ENCODE data around the gene MOGAT3.

Gene MOGAT3

GRCh38 chr7:101186844-101187428, 13.9 kb downstream of the MOGAT3 start:
- 91 to 95% methylated on average over 4 of the region's 4 CpGs for WGBS, 2 experiments
- no peaks in the 10 kb centered on the region for H3K36me3 ChIP-seq (ENCODE audit: control insufficient read depth, insufficient read depth, low read length)
- no peaks in the 10 kb centered on the region for H3K4me1 ChIP-seq (ENCODE audit: control insufficient read depth, insufficient read depth, low read length)
- no peaks in the 10 kb centered on the region for H3K9me3 ChIP-seq (ENCODE audit: control insufficient read depth, low read length)
- H3K4me3 ChIP-seq (ENCODE audit: insufficient read depth, low read depth, low read length), result no peak overlapping the region
- no peak overlapping the region for H3K27ac ChIP-seq (ENCODE audit: insufficient read depth, low read depth, low read length, poor library complexity, severe bottlenecking)
- H3K27me3 ChIP-seq (ENCODE audit: control insufficient read depth, insufficient read depth, low read length, poor library complexity, severe bottlenecking), result peaks cover 3% of the 10 kb centered on the region

- Histone ChIP-seq H3K27ac (ENCODE audit: insufficient read depth, low read depth, low read length, poor library complexity, severe bottlenecking) (no peak overlapping the region), H3K36me3 (ENCODE audit: control insufficient read depth, insufficient read depth, low read length) (no peaks in the 10 kb centered on the region), H3K4me1 (ENCODE audit: control insufficient read depth, insufficient read depth, low read length) (no peaks in the 10 kb centered on the region), H3K27me3 (ENCODE audit: control insufficient read depth, insufficient read depth, low read length, poor library complexity, severe bottlenecking) (peaks cover 6% of the 10 kb centered on the region), H3K9me3 (ENCODE audit: control insufficient read depth, low read length) (no peaks in the 10 kb centered on the region), H3K4me3 (ENCODE audit: insufficient read depth, low read depth, low read length) (no peak overlapping the region)
- WGBS, 2 experiments, result 93 to 96% methylated on average over 6 of the region's 6 CpGs
Observed at GRCh38 chr7:101186194-101186593, 14.6 kb downstream of the MOGAT3 start.

- no peaks in the 10 kb centered on the region for H3K9me3 ChIP-seq (ENCODE audit: control insufficient read depth, low read length)
- no peak overlapping the region for H3K4me3 ChIP-seq (ENCODE audit: insufficient read depth, low read depth, low read length)
- H3K36me3 ChIP-seq (ENCODE audit: control insufficient read depth, insufficient read depth, low read length), result no peaks in the 10 kb centered on the region
- peaks cover 2% of the 10 kb centered on the region for H3K4me1 ChIP-seq (ENCODE audit: control insufficient read depth, insufficient read depth, low read length)
- peaks cover 14% of the 10 kb centered on the region for H3K27me3 ChIP-seq (ENCODE audit: control insufficient read depth, insufficient read depth, low read length, poor library complexity, severe bottlenecking)
- 76 to 80% methylated on average over 5 of the region's 5 CpGs for WGBS, 2 experiments
- H3K27ac ChIP-seq (ENCODE audit: insufficient read depth, low read depth, low read length, poor library complexity, severe bottlenecking), result no peak overlapping the region
Observed at GRCh38 chr7:101185258-101185839, 15.5 kb downstream of the MOGAT3 start.

GRCh38 chr7:101180130-101180755, 20.6 kb downstream of the MOGAT3 start, which contains the start of gene NAT16:
TSS of gene NAT16 (minus strand) at chr7:101180293. CDS start at chr7:101174807, 5,486 bp downstream.
- peak within 1 kb of the TSS; percentile 39 for H3K4me3 ChIP-seq (ENCODE audit: insufficient read depth, low read depth, low read length)
- no peaks in the 10 kb centered on the region for H3K36me3 ChIP-seq (ENCODE audit: control insufficient read depth, insufficient read depth, low read length)
- peaks cover 63% of the 10 kb centered on the region for H3K27me3 ChIP-seq (ENCODE audit: control insufficient read depth, insufficient read depth, low read length, poor library complexity, severe bottlenecking)
- no peak within 1 kb of the TSS for H3K27ac ChIP-seq (ENCODE audit: insufficient read depth, low read depth, low read length, poor library complexity, severe bottlenecking)
- WGBS, 2 experiments, result 9 to 10% methylated on average over 56 of the region's 56 CpGs
- H3K4me1 ChIP-seq (ENCODE audit: control insufficient read depth, insufficient read depth, low read length), result peaks cover 13% of the 10 kb centered on the region
- H3K9me3 ChIP-seq (ENCODE audit: control insufficient read depth, low read length), result no peaks in the 10 kb centered on the region

GRCh38 chr7:101179713-101180112, 21.1 kb downstream of the MOGAT3 start:
- no peaks in the 10 kb centered on the region for H3K9me3 ChIP-seq (ENCODE audit: control insufficient read depth, low read length)
- 0% methylated on average over 27 of the region's 27 CpGs for WGBS, 2 experiments
- peaks cover 68% of the 10 kb centered on the region for H3K27me3 ChIP-seq (ENCODE audit: control insufficient read depth, insufficient read depth, low read length, poor library complexity, severe bottlenecking)
- H3K27ac ChIP-seq (ENCODE audit: insufficient read depth, low read depth, low read length, poor library complexity, severe bottlenecking), result no peak overlapping the region
- H3K4me3 ChIP-seq (ENCODE audit: insufficient read depth, low read depth, low read length), result peak overlapping the region; percentile 39
- H3K36me3 ChIP-seq (ENCODE audit: control insufficient read depth, insufficient read depth, low read length), result no peaks in the 10 kb centered on the region
- peaks cover 13% of the 10 kb centered on the region for H3K4me1 ChIP-seq (ENCODE audit: control insufficient read depth, insufficient read depth, low read length)

GRCh38 chr7:101179117-101179516, 21.7 kb downstream of the MOGAT3 start:
- H3K27ac ChIP-seq (ENCODE audit: insufficient read depth, low read depth, low read length, poor library complexity, severe bottlenecking), result no peak overlapping the region
- H3K9me3 ChIP-seq (ENCODE audit: control insufficient read depth, low read length), result no peaks in the 10 kb centered on the region
- WGBS, 2 experiments, result 1% methylated on average over 20 of the region's 20 CpGs
- peak overlapping the region; percentile 39 for H3K4me3 ChIP-seq (ENCODE audit: insufficient read depth, low read depth, low read length)
- peaks cover 13% of the 10 kb centered on the region for H3K4me1 ChIP-seq (ENCODE audit: control insufficient read depth, insufficient read depth, low read length)
- peaks cover 74% of the 10 kb centered on the region for H3K27me3 ChIP-seq (ENCODE audit: control insufficient read depth, insufficient read depth, low read length, poor library complexity, severe bottlenecking)
- no peaks in the 10 kb centered on the region for H3K36me3 ChIP-seq (ENCODE audit: control insufficient read depth, insufficient read depth, low read length)

GRCh38 chr7:101177644-101178043, 23.2 kb downstream of the MOGAT3 start:
- H3K4me3 ChIP-seq (ENCODE audit: insufficient read depth, low read depth, low read length), result no peak overlapping the region
- WGBS, 2 experiments, result 91 to 96% methylated on average over 2 of the region's 2 CpGs
- peaks cover 22% of the 10 kb centered on the region for H3K4me1 ChIP-seq (ENCODE audit: control insufficient read depth, insufficient read depth, low read length)
- no peak overlapping the region for H3K27ac ChIP-seq (ENCODE audit: insufficient read depth, low read depth, low read length, poor library complexity, severe bottlenecking)
- H3K27me3 ChIP-seq (ENCODE audit: control insufficient read depth, insufficient read depth, low read length, poor library complexity, severe bottlenecking), result peaks cover 89% of the 10 kb centered on the region
- no peaks in the 10 kb centered on the region for H3K9me3 ChIP-seq (ENCODE audit: control insufficient read depth, low read length)
- no peaks in the 10 kb centered on the region for H3K36me3 ChIP-seq (ENCODE audit: control insufficient read depth, insufficient read depth, low read length)

GRCh38 chr7:101175664-101176063, 25.2 kb downstream of the MOGAT3 start:
- 61 to 63% methylated on average over 3 of the region's 3 CpGs for WGBS, 2 experiments
- Histone ChIP-seq H3K9me3 (ENCODE audit: control insufficient read depth, low read length) (no peaks in the 10 kb centered on the region), H3K27ac (ENCODE audit: insufficient read depth, low read depth, low read length, poor library complexity, severe bottlenecking) (no peak overlapping the region), H3K36me3 (ENCODE audit: control insufficient read depth, insufficient read depth, low read length) (no peaks in the 10 kb centered on the region), H3K27me3 (ENCODE audit: control insufficient read depth, insufficient read depth, low read length, poor library complexity, severe bottlenecking) (peaks cover 98% of the 10 kb centered on the region), H3K4me3 (ENCODE audit: insufficient read depth, low read depth, low read length) (no peak overlapping the region), H3K4me1 (ENCODE audit: control insufficient read depth, insufficient read depth, low read length) (peaks cover 32% of the 10 kb centered on the region)

- H3K27me3 ChIP-seq (ENCODE audit: control insufficient read depth, insufficient read depth, low read length, poor library complexity, severe bottlenecking), result peaks cover 98% of the 10 kb centered on the region
- WGBS, 2 experiments, result 35 to 36% methylated on average over 28 of the region's 28 CpGs
- no peaks in the 10 kb centered on the region for H3K36me3 ChIP-seq (ENCODE audit: control insufficient read depth, insufficient read depth, low read length)
- no peak overlapping the region for H3K27ac ChIP-seq (ENCODE audit: insufficient read depth, low read depth, low read length, poor library complexity, severe bottlenecking)
- peaks cover 30% of the 10 kb centered on the region for H3K4me1 ChIP-seq (ENCODE audit: control insufficient read depth, insufficient read depth, low read length)
- H3K9me3 ChIP-seq (ENCODE audit: control insufficient read depth, low read length), result no peaks in the 10 kb centered on the region
- no peak overlapping the region for H3K4me3 ChIP-seq (ENCODE audit: insufficient read depth, low read depth, low read length)
Observed at GRCh38 chr7:101174322-101174854, 26.4 kb downstream of the MOGAT3 start.

GRCh38 chr7:101173752-101174244, 27.0 kb downstream of the MOGAT3 start:
- Histone ChIP-seq H3K4me3 (ENCODE audit: insufficient read depth, low read depth, low read length) (no peak overlapping the region), H3K9me3 (ENCODE audit: control insufficient read depth, low read length) (no peaks in the 10 kb centered on the region), H3K4me1 (ENCODE audit: control insufficient read depth, insufficient read depth, low read length) (peaks cover 25% of the 10 kb centered on the region), H3K27ac (ENCODE audit: insufficient read depth, low read depth, low read length, poor library complexity, severe bottlenecking) (no peak overlapping the region), H3K27me3 (ENCODE audit: control insufficient read depth, insufficient read depth, low read length, poor library complexity, severe bottlenecking) (peaks cover 98% of the 10 kb centered on the region), H3K36me3 (ENCODE audit: control insufficient read depth, insufficient read depth, low read length) (no peaks in the 10 kb centered on the region)
- WGBS, 2 experiments, result 14 to 17% methylated on average over 16 of the region's 16 CpGs
